HUES64 (cell line): Measurements from ENCODE around the gene MAP7.
"Not testable (repeated sequence)": the region's sequence is repeated elsewhere in the genome, so short reads cannot be mapped to it uniquely, and the experiment has no call there.

ENCODE experiments used
- H3K27ac ChIP-seq: 2 replicates; pipeline ENCODE4 v1.7.0; 2013; ENCODE audit warnings: low read depth, low read length, inconsistent platforms
- H3K27me3 ChIP-seq: 2 replicates; pipeline ENCODE4 v1.6.1; 2013; ENCODE audit warnings: mild to moderate bottlenecking, low read length; ENCODE audit not compliant: insufficient read depth
- H3K36me3 ChIP-seq: 2 replicates; pipeline ENCODE4 v1.6.1; 2013; ENCODE audit warnings: mild to moderate bottlenecking, low read length; ENCODE audit not compliant: insufficient read depth
- H3K4me1 ChIP-seq: 2 replicates; pipeline ENCODE4 v1.6.1; 2013; ENCODE audit warnings: mild to moderate bottlenecking, low read length, moderate library complexity; ENCODE audit not compliant: insufficient read depth
- H3K4me3 ChIP-seq: 2 replicates; pipeline ENCODE4 v1.5.1; 2013; ENCODE audit warnings: mild to moderate bottlenecking, low read length, moderate library complexity
- H3K9ac ChIP-seq: 2 replicates; pipeline ENCODE4 v1.6.1; 2013; ENCODE audit warnings: mild to moderate bottlenecking, low read depth, low read length
- H3K9me3 ChIP-seq: 2 replicates; pipeline ENCODE4 v1.6.1; 2013; ENCODE audit warnings: low read depth, low read length; ENCODE audit not compliant: insufficient read depth
- WGBS: fragments of 150-250, 120-280 bp; methylation state at CpG from one replicate; pipeline ENCODE4 v1.1.7; 2013; ENCODE audit warnings: missing lambda C conversion rate; 5-methylcytosine and 5-hydroxymethylcytosine counted together

MAP7 gene

GRCh38 chr6:136585523-136585922 lies 35.3 kb upstream of the MAP7 start:
- WGBS, result 95% methylated on average over 2 of the region's 2 CpGs
- not testable (repeated sequence) for H3K27me3 ChIP-seq, H3K9ac ChIP-seq, H3K4me3 ChIP-seq, H3K36me3 ChIP-seq, H3K27ac ChIP-seq, H3K4me1 ChIP-seq, H3K9me3 ChIP-seq

GRCh38 chr6:136584290-136584689 lies 34.1 kb upstream of the MAP7 start:
- not testable (repeated sequence) for H3K9me3 ChIP-seq, H3K4me3 ChIP-seq, H3K4me1 ChIP-seq, H3K36me3 ChIP-seq, H3K9ac ChIP-seq, H3K27me3 ChIP-seq, H3K27ac ChIP-seq
- 84% methylated on average over 4 of the region's 5 CpGs for WGBS

- H3K9me3 ChIP-seq, result no peaks in the 10 kb centered on the region
- no peak overlapping the region for H3K4me3 ChIP-seq
- H3K4me1 ChIP-seq, result no peaks in the 10 kb centered on the region
- no peak overlapping the region for H3K9ac ChIP-seq
- no peaks in the 10 kb centered on the region for H3K36me3 ChIP-seq
- H3K27ac ChIP-seq, result no peak overlapping the region
- no peaks in the 10 kb centered on the region for H3K27me3 ChIP-seq
- no CpG with 5 or more reads among the region's 3 CpGs for WGBS
Measured at GRCh38 chr6:136582711-136583471, 32.7 kb upstream of the MAP7 start.

- WGBS, result no CpG with 5 or more reads among the region's 2 CpGs
Measured at GRCh38 chr6:136579800-136580199, 29.6 kb upstream of the MAP7 start.

GRCh38 chr6:136576821-136577220 lies 26.6 kb upstream of the MAP7 start:
- Histone ChIP-seq H3K4me1 (no peaks in the 10 kb centered on the region), H3K27me3 (no peaks in the 10 kb centered on the region)
- WGBS, result 95% methylated on average over 5 of the region's 6 CpGs

More at GRCh38 chr6:136579800-136580199, 29.6 kb upstream of the MAP7 start:
- H3K9me3 ChIP-seq, result no peaks in the 10 kb centered on the region
- H3K27me3 ChIP-seq, result no peaks in the 10 kb centered on the region
- no peaks in the 10 kb centered on the region for H3K36me3 ChIP-seq
- H3K9ac ChIP-seq, result no peak overlapping the region
- no peak overlapping the region for H3K4me3 ChIP-seq
- H3K4me1 ChIP-seq, result no peaks in the 10 kb centered on the region
- H3K27ac ChIP-seq, result no peak overlapping the region

GRCh38 chr6:136571496-136571895 lies 21.3 kb upstream of the MAP7 start:
- Histone ChIP-seq H3K4me3 (no peak overlapping the region), H3K4me1 (no peaks in the 10 kb centered on the region), H3K9ac (no peak overlapping the region), H3K27ac (no peak overlapping the region), H3K9me3 (peaks cover 32% of the 10 kb centered on the region), H3K27me3 (no peaks in the 10 kb centered on the region), H3K36me3 (0 out of 2 replicates have a peak, but pooled peaks cover 3% of the 10 kb centered on the region)

More at GRCh38 chr6:136576821-136577220, 26.6 kb upstream of the MAP7 start:
- H3K9ac ChIP-seq, result no peak overlapping the region
- no peak overlapping the region for H3K4me3 ChIP-seq
- H3K9me3 ChIP-seq, result peaks cover 6% of the 10 kb centered on the region
- no peak overlapping the region for H3K27ac ChIP-seq
- no peaks in the 10 kb centered on the region for H3K36me3 ChIP-seq

GRCh38 chr6:136571065-136571464 lies 20.8 kb upstream of the MAP7 start:
- Histone ChIP-seq H3K9me3 (peaks cover 32% of the 10 kb centered on the region), H3K9ac (no peak overlapping the region), H3K4me3 (no peak overlapping the region), H3K36me3 (0 out of 2 replicates have a peak, but pooled peaks cover 3% of the 10 kb centered on the region), H3K27me3 (no peaks in the 10 kb centered on the region), H3K4me1 (no peaks in the 10 kb centered on the region), H3K27ac (no peak overlapping the region)
- 100% methylated on average over 5 of the region's 5 CpGs for WGBS

- Histone ChIP-seq H3K9ac (no peak overlapping the region), H3K4me3 (no peak overlapping the region), H3K4me1 (no peaks in the 10 kb centered on the region), H3K27me3 (no peaks in the 10 kb centered on the region), H3K27ac (no peak overlapping the region), H3K36me3 (0 out of 2 replicates have a peak, but pooled peaks cover 3% of the 10 kb centered on the region), H3K9me3 (peaks cover 31% of the 10 kb centered on the region)
- 91% methylated on average over 3 of the region's 3 CpGs for WGBS
Measured at GRCh38 chr6:136568129-136568528, 17.9 kb upstream of the MAP7 start.

GRCh38 chr6:136567688-136568087 lies 17.5 kb upstream of the MAP7 start:
- Histone ChIP-seq H3K27me3 (no peaks in the 10 kb centered on the region), H3K4me1 (no peaks in the 10 kb centered on the region), H3K9me3 (peaks cover 28% of the 10 kb centered on the region), H3K9ac (no peak overlapping the region), H3K36me3 (0 out of 2 replicates have a peak, but pooled peaks cover 3% of the 10 kb centered on the region), H3K4me3 (no peak overlapping the region), H3K27ac (no peak overlapping the region)
- WGBS, result over 99% methylated on average over 3 of the region's 4 CpGs

GRCh38 chr6:136566851-136567250 lies 16.6 kb upstream of the MAP7 start:
- Histone ChIP-seq H3K4me1 (no peaks in the 10 kb centered on the region), H3K9me3 (peaks cover 26% of the 10 kb centered on the region), H3K27me3 (no peaks in the 10 kb centered on the region), H3K9ac (no peak overlapping the region), H3K27ac (no peak overlapping the region), H3K36me3 (0 out of 2 replicates have a peak, but pooled peaks cover 3% of the 10 kb centered on the region), H3K4me3 (no peak overlapping the region)
- WGBS, result 90% methylated on average over 2 of the region's 2 CpGs

- H3K27me3 ChIP-seq, result no peaks in the 10 kb centered on the region
- 93% methylated on average over 6 of the region's 6 CpGs for WGBS
- H3K4me3 ChIP-seq, result no peak overlapping the region
- H3K36me3 ChIP-seq, result 0 out of 2 replicates have a peak, but pooled peaks cover 3% of the 10 kb centered on the region
- peaks cover 18% of the 10 kb centered on the region for H3K9me3 ChIP-seq
- H3K9ac ChIP-seq, result no peak overlapping the region
- H3K4me1 ChIP-seq, result no peaks in the 10 kb centered on the region
- no peak overlapping the region for H3K27ac ChIP-seq
Measured at GRCh38 chr6:136566007-136566487, 15.8 kb upstream of the MAP7 start.
